Measurements from ENCODE around the gene ITPKB. TPM values are rescaled to one million over a fixed set of nuclear protein-coding genes. Genes with fewer than 3 reads are reported as not detected.
"Not testable (repeated sequence)": the region's sequence is repeated elsewhere in the genome, so short reads cannot be mapped to it uniquely, and the experiment has no call there.

The ITPKB gene
- polyA plus RNA-seq, 2 donors, result 6.5 to 8.1 TPM

DNA sequence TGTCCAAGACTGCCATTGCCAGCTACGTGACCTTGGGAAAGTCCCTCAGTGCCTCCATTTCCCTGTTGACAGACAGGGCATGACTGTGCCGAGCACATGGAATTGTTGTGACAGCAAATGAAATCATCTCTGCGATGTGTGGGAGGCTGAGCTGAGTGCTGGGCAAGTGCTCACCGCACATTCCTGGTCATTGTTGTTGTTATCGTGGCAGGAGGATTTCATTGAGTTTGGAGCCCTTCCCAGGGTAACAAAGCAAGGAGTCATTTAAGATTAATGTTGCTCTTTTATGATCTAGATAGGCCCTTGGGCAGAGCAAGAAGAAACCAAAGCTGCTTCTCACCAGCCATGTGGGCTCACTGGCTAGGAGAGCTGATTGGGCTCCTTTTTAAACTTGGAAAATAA is 39.6 kb upstream of the ITPKB start:
- WGBS, 2 donors, result 14 to 30% methylated on average over 5 of the region's 5 CpGs
- H3K27ac ChIP-seq (ENCODE audit: low read depth in 2 of 2, low read length in 1 of 2), result peak overlapping the region in 1 of 2 donors; percentile 61
- H3K4me1 ChIP-seq (ENCODE audit: control insufficient read depth in 2 of 2, insufficient read depth in 2 of 2, low read length in 1 of 2), result peaks cover 0 to 5% of the 10 kb centered on the region in 2 donors
- no peaks in the 10 kb centered on the region for H3K27me3 ChIP-seq (ENCODE audit: control insufficient read depth in 1 of 2, insufficient read depth in 2 of 2, low read length in 2 of 2)
- no peaks in the 10 kb centered on the region for H3K36me3 ChIP-seq (ENCODE audit: control insufficient read depth in 2 of 2, insufficient read depth in 2 of 2, low read length in 1 of 2)
- no peaks in the 10 kb centered on the region for H3K9me3 ChIP-seq (ENCODE audit: control insufficient read depth in 2 of 2, insufficient read depth in 1 of 2, low read depth in 1 of 2, low read length in 1 of 2)
- no peak overlapping the region for H3K4me3 ChIP-seq (ENCODE audit: low read depth in 1 of 2, low read length in 2 of 2)

DNA sequence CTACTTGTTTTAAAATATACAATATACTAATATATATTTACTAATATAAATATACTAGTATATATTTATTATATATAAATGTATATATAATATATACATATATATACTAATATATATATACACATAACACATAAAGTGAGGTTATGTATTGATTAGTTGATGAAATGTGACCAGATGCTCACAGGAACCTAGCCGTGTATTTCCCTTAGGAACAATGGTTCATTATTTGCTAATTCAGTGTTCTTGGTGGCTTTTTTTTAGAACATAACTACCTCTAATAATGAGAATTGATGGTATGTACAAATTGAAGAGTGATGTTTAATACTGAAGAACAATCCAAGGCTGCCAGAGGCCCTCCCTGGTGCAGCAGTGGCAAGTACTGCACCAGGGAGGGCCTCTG is 37.9 kb upstream of the ITPKB start:
- Histone ChIP-seq H3K4me3 (ENCODE audit: low read depth in 1 of 2, low read length in 2 of 2) (no peak overlapping the region), H3K27me3 (ENCODE audit: control insufficient read depth in 1 of 2, insufficient read depth in 2 of 2, low read length in 2 of 2) (no peaks in the 10 kb centered on the region), H3K27ac (ENCODE audit: low read depth in 2 of 2, low read length in 1 of 2) (no peak overlapping the region), H3K9me3 (ENCODE audit: control insufficient read depth in 2 of 2, insufficient read depth in 1 of 2, low read depth in 1 of 2, low read length in 1 of 2) (no peaks in the 10 kb centered on the region), H3K36me3 (ENCODE audit: control insufficient read depth in 2 of 2, insufficient read depth in 2 of 2, low read length in 1 of 2) (no peaks in the 10 kb centered on the region), H3K4me1 (ENCODE audit: control insufficient read depth in 2 of 2, insufficient read depth in 2 of 2, low read length in 1 of 2) (peaks cover 0 to 5% of the 10 kb centered on the region in 2 donors)
- 100% methylated on average over 1 of the region's 1 CpG for WGBS, 2 donors

DNA sequence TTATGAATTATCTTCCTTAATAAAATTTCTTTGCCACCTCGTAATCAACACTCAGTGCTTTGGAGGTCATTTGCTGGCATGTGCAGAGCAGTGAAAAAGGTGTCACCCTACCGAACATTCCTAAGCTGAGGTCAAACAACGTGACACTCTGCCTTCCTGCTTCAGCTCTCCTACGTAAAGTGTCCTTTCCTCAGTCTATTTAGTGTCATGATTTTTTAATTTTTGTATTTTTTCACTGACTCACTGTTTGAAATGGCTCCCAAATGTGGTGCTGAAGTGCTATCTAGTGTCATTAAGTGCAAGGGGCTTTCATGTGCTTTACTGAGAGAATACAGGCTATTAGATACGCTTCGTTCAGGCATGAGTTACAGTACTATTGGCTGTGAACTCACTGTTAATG is 37.0 kb upstream of the ITPKB start:
- peaks cover 0 to 5% of the 10 kb centered on the region in 2 donors for H3K4me1 ChIP-seq (ENCODE audit: control insufficient read depth in 2 of 2, insufficient read depth in 2 of 2, low read length in 1 of 2)
- no peaks in the 10 kb centered on the region for H3K9me3 ChIP-seq (ENCODE audit: control insufficient read depth in 2 of 2, insufficient read depth in 1 of 2, low read depth in 1 of 2, low read length in 1 of 2)
- no peak overlapping the region for H3K4me3 ChIP-seq (ENCODE audit: low read depth in 1 of 2, low read length in 2 of 2)
- H3K36me3 ChIP-seq (ENCODE audit: control insufficient read depth in 2 of 2, insufficient read depth in 2 of 2, low read length in 1 of 2), result no peaks in the 10 kb centered on the region
- H3K27me3 ChIP-seq (ENCODE audit: control insufficient read depth in 1 of 2, insufficient read depth in 2 of 2, low read length in 2 of 2), result no peaks in the 10 kb centered on the region
- WGBS, 2 donors, result 94% methylated on average over 6 of the region's 6 CpGs
- H3K27ac ChIP-seq (ENCODE audit: low read depth in 2 of 2, low read length in 1 of 2), result no peak overlapping the region

- H3K36me3 ChIP-seq (ENCODE audit: control insufficient read depth in 2 of 2, insufficient read depth in 2 of 2, low read length in 1 of 2), result no peaks in the 10 kb centered on the region
- no peak overlapping the region for H3K27ac ChIP-seq (ENCODE audit: low read depth in 2 of 2, low read length in 1 of 2)
- H3K9me3 ChIP-seq (ENCODE audit: control insufficient read depth in 2 of 2, insufficient read depth in 1 of 2, low read depth in 1 of 2, low read length in 1 of 2), result no peaks in the 10 kb centered on the region
- H3K4me1 ChIP-seq (ENCODE audit: control insufficient read depth in 2 of 2, insufficient read depth in 2 of 2, low read length in 1 of 2), result no peaks in the 10 kb centered on the region
- 82 to 83% methylated on average over 7 of the region's 7 CpGs for WGBS, 2 donors
- no peak overlapping the region for H3K4me3 ChIP-seq (ENCODE audit: low read depth in 1 of 2, low read length in 2 of 2)
- no peaks in the 10 kb centered on the region for H3K27me3 ChIP-seq (ENCODE audit: control insufficient read depth in 1 of 2, insufficient read depth in 2 of 2, low read length in 2 of 2)
Observed at GRCh38 chr1:226772446-226773139, 33.5 kb upstream of the ITPKB start.

- H3K36me3 ChIP-seq (ENCODE audit: control insufficient read depth in 2 of 2, insufficient read depth in 2 of 2, low read length in 1 of 2); H3K27ac ChIP-seq (ENCODE audit: low read depth in 2 of 2, low read length in 1 of 2); H3K4me1 ChIP-seq (ENCODE audit: control insufficient read depth in 2 of 2, insufficient read depth in 2 of 2, low read length in 1 of 2); H3K27me3 ChIP-seq (ENCODE audit: control insufficient read depth in 1 of 2, insufficient read depth in 2 of 2, low read length in 2 of 2); H3K4me3 ChIP-seq (ENCODE audit: low read depth in 1 of 2, low read length in 2 of 2); H3K9me3 ChIP-seq (ENCODE audit: control insufficient read depth in 2 of 2, insufficient read depth in 1 of 2, low read depth in 1 of 2, low read length in 1 of 2): not testable (repeated sequence)
- WGBS, 2 donors, result 97% methylated on average over 3 of the region's 3 CpGs
Observed at GRCh38 chr1:226767170-226767569, 28.1 kb upstream of the ITPKB start.

GRCh38 chr1:226766565-226766964 is 27.5 kb upstream of the ITPKB start:
- H3K4me1 ChIP-seq (ENCODE audit: control insufficient read depth in 2 of 2, insufficient read depth in 2 of 2, low read length in 1 of 2), result no peaks in the 10 kb centered on the region
- 89 to 91% methylated on average over 3 of the region's 3 CpGs for WGBS, 2 donors
- H3K4me3 ChIP-seq (ENCODE audit: low read depth in 1 of 2, low read length in 2 of 2), result no peak overlapping the region
- no peaks in the 10 kb centered on the region for H3K27me3 ChIP-seq (ENCODE audit: control insufficient read depth in 1 of 2, insufficient read depth in 2 of 2, low read length in 2 of 2)
- no peak overlapping the region for H3K27ac ChIP-seq (ENCODE audit: low read depth in 2 of 2, low read length in 1 of 2)
- no peaks in the 10 kb centered on the region for H3K9me3 ChIP-seq (ENCODE audit: control insufficient read depth in 2 of 2, insufficient read depth in 1 of 2, low read depth in 1 of 2, low read length in 1 of 2)
- no peaks in the 10 kb centered on the region for H3K36me3 ChIP-seq (ENCODE audit: control insufficient read depth in 2 of 2, insufficient read depth in 2 of 2, low read length in 1 of 2)

DNA sequence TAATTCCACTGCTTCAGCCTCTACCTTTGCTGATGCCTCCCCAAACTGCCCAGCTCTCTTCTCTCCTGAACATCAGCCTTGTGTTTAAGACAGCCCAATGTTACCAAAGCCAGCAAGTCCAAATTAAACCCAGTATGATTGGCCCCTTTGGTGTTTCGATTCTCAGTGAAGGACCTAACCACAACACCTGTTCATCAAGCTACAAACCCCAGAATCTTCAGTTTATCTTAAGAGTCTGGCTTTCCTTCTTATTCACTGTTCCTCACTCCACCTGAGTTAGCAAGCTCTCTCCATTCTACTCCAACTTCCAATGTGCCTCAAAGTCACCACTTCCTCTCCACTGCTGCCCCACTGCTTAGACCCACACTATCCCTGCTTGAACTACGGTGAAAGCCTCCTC is 25.5 kb upstream of the ITPKB start:
- WGBS, 2 donors, result 83 to 84% methylated on average over 2 of the region's 2 CpGs

GRCh38 chr1:226763905-226764264 is 24.8 kb upstream of the ITPKB start:
- no peaks in the 10 kb centered on the region for H3K9me3 ChIP-seq (ENCODE audit: control insufficient read depth in 2 of 2, insufficient read depth in 1 of 2, low read depth in 1 of 2, low read length in 1 of 2)
- H3K27me3 ChIP-seq (ENCODE audit: control insufficient read depth in 1 of 2, insufficient read depth in 2 of 2, low read length in 2 of 2), result no peaks in the 10 kb centered on the region
- no peak overlapping the region for H3K27ac ChIP-seq (ENCODE audit: low read depth in 2 of 2, low read length in 1 of 2)
- WGBS, 2 donors, result 28 to 41% methylated on average over 4 of the region's 4 CpGs
- H3K36me3 ChIP-seq (ENCODE audit: control insufficient read depth in 2 of 2, insufficient read depth in 2 of 2, low read length in 1 of 2), result no peaks in the 10 kb centered on the region
- peaks cover 0 to 3% of the 10 kb centered on the region in 2 donors for H3K4me1 ChIP-seq (ENCODE audit: control insufficient read depth in 2 of 2, insufficient read depth in 2 of 2, low read length in 1 of 2)
- no peak overlapping the region for H3K4me3 ChIP-seq (ENCODE audit: low read depth in 1 of 2, low read length in 2 of 2)

More for the DNA sequence above, 25.5 kb upstream of the ITPKB start:
- H3K4me1 ChIP-seq (ENCODE audit: control insufficient read depth in 2 of 2, insufficient read depth in 2 of 2, low read length in 1 of 2), result peaks cover 0 to 3% of the 10 kb centered on the region in 2 donors
- no peaks in the 10 kb centered on the region for H3K27me3 ChIP-seq (ENCODE audit: control insufficient read depth in 1 of 2, insufficient read depth in 2 of 2, low read length in 2 of 2)
- no peak overlapping the region for H3K4me3 ChIP-seq (ENCODE audit: low read depth in 1 of 2, low read length in 2 of 2)
- no peaks in the 10 kb centered on the region for H3K36me3 ChIP-seq (ENCODE audit: control insufficient read depth in 2 of 2, insufficient read depth in 2 of 2, low read length in 1 of 2)
- no peak overlapping the region for H3K27ac ChIP-seq (ENCODE audit: low read depth in 2 of 2, low read length in 1 of 2)
- H3K9me3 ChIP-seq (ENCODE audit: control insufficient read depth in 2 of 2, insufficient read depth in 1 of 2, low read depth in 1 of 2, low read length in 1 of 2), result no peaks in the 10 kb centered on the region

- WGBS, 2 donors, result 83 to 85% methylated on average over 7 of the region's 7 CpGs
Observed at GRCh38 chr1:226762988-226763904, 24.2 kb upstream of the ITPKB start.

More at GRCh38 chr1:226762988-226763904, 24.2 kb upstream of the ITPKB start:
- Histone ChIP-seq H3K27me3 (ENCODE audit: control insufficient read depth in 1 of 2, insufficient read depth in 2 of 2, low read length in 2 of 2) (no peaks in the 10 kb centered on the region), H3K4me3 (ENCODE audit: low read depth in 1 of 2, low read length in 2 of 2) (no peak overlapping the region), H3K4me1 (ENCODE audit: control insufficient read depth in 2 of 2, insufficient read depth in 2 of 2, low read length in 1 of 2) (peaks cover 0 to 3% of the 10 kb centered on the region in 2 donors), H3K9me3 (ENCODE audit: control insufficient read depth in 2 of 2, insufficient read depth in 1 of 2, low read depth in 1 of 2, low read length in 1 of 2) (no peaks in the 10 kb centered on the region), H3K36me3 (ENCODE audit: control insufficient read depth in 2 of 2, insufficient read depth in 2 of 2, low read length in 1 of 2) (no peaks in the 10 kb centered on the region), H3K27ac (ENCODE audit: low read depth in 2 of 2, low read length in 1 of 2) (no peak overlapping the region)

Data from esophagus (tissue), 2 donors.